Hepatocyte (in vitro differentiated cells): ENCODE measurements around the gene CAMKMT. TPM values are rescaled to one million over a fixed set of nuclear protein-coding genes. Genes with fewer than 3 reads are reported as not detected.

Experiments used
- DNase-seq: peaks from one replicate; pipeline ENCODE4 v3.0.0-alpha.2; 2016; ENCODE audit warnings: low spot score
- H2AFZ ChIP-seq: fragments of 200-600 bp; sonication (generic); 2 replicates; pipeline ENCODE4 v1.6.0; 2016; ENCODE audit warnings: antibody characterized with exemption, mild to moderate bottlenecking
- H3K27ac ChIP-seq: fragments of 200-600 bp; sonication (generic); 2 replicates; pipeline ENCODE4 v1.5.1; 2016; ENCODE audit warnings: mild to moderate bottlenecking
- H3K27me3 ChIP-seq: fragments of 200-600 bp; sonication (generic); 2 replicates; pipeline ENCODE4 v1.6.1; 2016
- H3K36me3 ChIP-seq: fragments of 200-600 bp; sonication (generic); replicated peaks from 2 replicates; pipeline ENCODE4 v1.5.1; 2016; ENCODE audit warnings: low read depth; ENCODE audit not compliant: insufficient read depth
- H3K4me1 ChIP-seq: fragments of 200-600 bp; sonication (generic); 2 replicates; pipeline ENCODE4 v1.5.1; 2016; ENCODE audit warnings: mild to moderate bottlenecking, moderate library complexity; ENCODE audit not compliant: insufficient read depth
- H3K4me2 ChIP-seq: fragments of 200-600 bp; sonication (generic); 2 replicates; pipeline ENCODE4 v1.6.0; 2016
- H3K4me3 ChIP-seq: fragments of 200-600 bp; sonication (generic); 2 replicates; pipeline ENCODE4 v1.5.1; 2016; ENCODE audit warnings: mild to moderate bottlenecking
- H3K79me2 ChIP-seq: fragments of 200-600 bp; sonication (generic); 2 replicates; pipeline ENCODE4 v1.6.0; 2017; ENCODE audit warnings: mild to moderate bottlenecking
- H3K9me2 ChIP-seq: fragments of 200-600 bp; sonication (generic); replicated peaks from 2 replicates; pipeline ENCODE4 v1.6.0; 2017; ENCODE audit warnings: mild to moderate bottlenecking; ENCODE audit not compliant: insufficient read depth
- H3K9me3 ChIP-seq: fragments of 200-600 bp; sonication (generic); 2 replicates; pipeline ENCODE4 v1.5.1; 2016; ENCODE audit warnings: low read depth, mild to moderate bottlenecking
- H4K20me1 ChIP-seq: fragments of 200-600 bp; sonication (generic); 2 replicates; pipeline ENCODE4 v1.6.0; 2016; ENCODE audit warnings: mild to moderate bottlenecking; ENCODE audit not compliant: insufficient read depth, poor library complexity, severe bottlenecking
- EZH2 ChIP-seq: fragments of 200-600 bp; sonication (generic); IDR thresholded peaks from 2 replicates; pipeline ENCODE4 v1.6.1; 2016; ENCODE audit warnings: antibody characterized with exemption, mild to moderate bottlenecking, borderline replicate concordance
- EZH2phosphoT487 ChIP-seq: fragments of 200-600 bp; sonication (generic); IDR thresholded peaks from one replicate; pipeline ENCODE4 v1.6.1; 2018; ENCODE audit warnings: antibody characterized with exemption, mild to moderate bottlenecking, low read depth, moderate library complexity; ENCODE audit not compliant: unreplicated experiment, severe bottlenecking
- WGBS: methylation state at CpG from one replicate; pipeline ENCODE4 v1.1.6; 2016; ENCODE audit warnings: low lambda C conversion rate; ENCODE audit errors: missing lambda C conversion rate; 5-methylcytosine and 5-hydroxymethylcytosine counted together
- polyA plus RNA-seq: library from polyadenylated mRNA; unstranded; fragments of >200 nt; fragmentation: Nextera tagmentation; extraction: Ambion mirVana; gene quantifications from 2 replicates; pipeline ENCODE4 v1.2.1, GENCODE V29; 2016
- total RNA-seq: library from RNA; depleted of rRNA; stranded (reverse); fragments of >200 nt; gene quantifications from 2 replicates; pipeline ENCODE4 v1.2.3, GENCODE V29; 2014
- TF ChIP-seq, protein P1 (sequence below): fragments of 200-600 bp; sonication (generic); IDR thresholded peaks from 2 replicates; pipeline ENCODE4 v1.5.1; 2016; ENCODE audit warnings: antibody characterized with exemption, mild to moderate bottlenecking; ENCODE audit not compliant: poor library complexity

Gene CAMKMT
- total and polyA plus RNA-seq, 2 experiments from 2014 or later = 10.3 to 12.7 TPM

DNA sequence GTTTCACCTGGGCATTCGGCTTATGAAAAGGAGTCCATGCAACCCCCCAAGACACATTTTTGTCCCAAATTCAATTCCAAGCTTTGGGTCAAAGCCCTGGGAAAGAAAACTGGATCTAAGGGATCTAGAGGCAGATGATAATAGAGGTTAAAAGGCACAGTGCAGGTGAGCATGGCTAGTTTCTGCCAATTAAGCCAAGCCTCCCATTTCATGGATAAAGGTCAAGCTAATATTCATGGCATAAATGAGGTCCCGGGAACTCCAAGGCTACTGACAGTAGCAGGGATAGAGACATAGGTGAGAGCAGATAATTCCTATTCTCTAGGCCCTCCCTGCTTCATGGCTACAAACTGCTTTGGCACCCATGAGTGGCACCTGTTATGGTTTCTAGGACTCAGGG, 83.1 kb downstream of the CAMKMT start:
- no peaks in the 10 kb centered on the region for H3K9me2 ChIP-seq
- WGBS = 97% methylated on average over 2 of the region's 2 CpGs
- no peak overlapping the region for H3K4me3 ChIP-seq
- H3K4me2 ChIP-seq = no peak overlapping the region
- no peaks in the 10 kb centered on the region for H3K9me3 ChIP-seq
- no peaks in the 10 kb centered on the region for H3K4me1 ChIP-seq
- H3K27ac ChIP-seq = no peak overlapping the region
- DNase-seq = no peak
- no peaks in the 10 kb centered on the region for H3K36me3 ChIP-seq
- no peaks in the 10 kb centered on the region for H4K20me1 ChIP-seq
- no peaks in the 10 kb centered on the region for H3K79me2 ChIP-seq
- no peaks in the 10 kb centered on the region for H3K27me3 ChIP-seq
- TF ChIP-seq EZH2phosphoT487 (no peak), EZH2 (no peak)
- TF ChIP-seq, protein P1, sequence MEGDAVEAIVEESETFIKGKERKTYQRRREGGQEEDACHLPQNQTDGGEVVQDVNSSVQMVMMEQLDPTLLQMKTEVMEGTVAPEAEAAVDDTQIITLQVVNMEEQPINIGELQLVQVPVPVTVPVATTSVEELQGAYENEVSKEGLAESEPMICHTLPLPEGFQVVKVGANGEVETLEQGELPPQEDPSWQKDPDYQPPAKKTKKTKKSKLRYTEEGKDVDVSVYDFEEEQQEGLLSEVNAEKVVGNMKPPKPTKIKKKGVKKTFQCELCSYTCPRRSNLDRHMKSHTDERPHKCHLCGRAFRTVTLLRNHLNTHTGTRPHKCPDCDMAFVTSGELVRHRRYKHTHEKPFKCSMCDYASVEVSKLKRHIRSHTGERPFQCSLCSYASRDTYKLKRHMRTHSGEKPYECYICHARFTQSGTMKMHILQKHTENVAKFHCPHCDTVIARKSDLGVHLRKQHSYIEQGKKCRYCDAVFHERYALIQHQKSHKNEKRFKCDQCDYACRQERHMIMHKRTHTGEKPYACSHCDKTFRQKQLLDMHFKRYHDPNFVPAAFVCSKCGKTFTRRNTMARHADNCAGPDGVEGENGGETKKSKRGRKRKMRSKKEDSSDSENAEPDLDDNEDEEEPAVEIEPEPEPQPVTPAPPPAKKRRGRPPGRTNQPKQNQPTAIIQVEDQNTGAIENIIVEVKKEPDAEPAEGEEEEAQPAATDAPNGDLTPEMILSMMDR = no peak
- H2AFZ ChIP-seq = no peak overlapping the region

DNA sequence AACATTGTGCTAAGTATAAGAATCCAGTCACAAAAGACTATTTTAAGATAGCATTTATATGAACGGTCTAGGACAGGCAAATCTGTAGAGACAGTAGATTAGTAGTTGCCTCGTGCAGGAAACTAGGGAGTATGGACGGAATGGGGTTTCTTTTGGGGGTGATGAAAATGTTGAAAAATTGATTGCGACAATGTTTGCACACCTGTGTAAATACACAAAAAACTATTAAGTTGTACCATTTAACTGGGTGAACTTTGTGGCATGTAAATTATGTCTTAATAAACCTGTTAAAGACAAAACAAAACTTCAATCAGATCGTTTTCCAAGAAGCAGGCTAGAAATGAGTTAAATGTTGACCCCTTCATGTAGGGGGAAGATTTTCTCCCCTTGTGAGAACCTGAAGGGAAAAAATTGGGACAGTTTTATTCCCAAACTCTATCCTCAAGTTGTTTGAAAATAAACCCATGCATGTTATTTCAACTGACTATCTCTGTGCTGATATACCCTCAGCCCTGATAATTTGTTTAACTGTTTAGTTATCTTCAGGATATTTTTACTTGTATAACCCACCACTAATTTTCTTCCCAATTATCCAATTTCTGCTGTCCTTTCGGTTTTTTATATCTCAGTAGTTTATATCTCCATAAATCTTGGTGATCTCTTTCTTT, 87.2 kb downstream of the CAMKMT start:
- DNase-seq = no peak
- Histone ChIP-seq H3K4me1 (no peaks in the 10 kb centered on the region), H3K36me3 (no peaks in the 10 kb centered on the region), H3K9me3 (no peaks in the 10 kb centered on the region), H3K27ac (no peak overlapping the region), H2AFZ (no peak overlapping the region), H3K4me2 (peak overlapping the region; percentile 18), H3K27me3 (no peaks in the 10 kb centered on the region), H4K20me1 (no peaks in the 10 kb centered on the region), H3K79me2 (no peaks in the 10 kb centered on the region), H3K4me3 (no peak overlapping the region), H3K9me2 (no peaks in the 10 kb centered on the region)
- TF ChIP-seq EZH2phosphoT487 (no peak), EZH2 (no peak)
- TF ChIP-seq, protein P1 = no peak
- 79% methylated on average over 6 of the region's 6 CpGs for WGBS

DNA sequence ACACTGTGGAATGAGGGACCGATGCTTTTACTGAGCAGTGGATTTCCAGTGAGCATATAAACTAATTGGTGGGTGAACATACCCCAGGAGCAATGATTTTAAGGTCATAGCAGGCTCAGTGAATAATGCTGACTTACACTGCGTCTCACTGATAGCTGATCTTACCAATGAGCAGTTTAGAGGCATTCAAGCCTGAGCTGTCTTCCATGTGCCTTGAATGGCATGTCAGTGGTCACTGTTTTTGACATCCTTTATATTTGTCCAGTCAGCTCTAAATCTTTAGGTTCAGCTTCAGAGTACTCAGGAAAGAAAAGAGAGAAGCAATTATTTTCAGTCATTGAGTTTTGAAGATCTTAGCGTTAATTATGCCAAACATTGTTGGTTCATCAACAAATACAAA, 88.3 kb downstream of the CAMKMT start:
- no peak for DNase-seq
- Histone ChIP-seq H3K9me2 (no peaks in the 10 kb centered on the region), H3K4me3 (no peak overlapping the region), H3K9me3 (no peaks in the 10 kb centered on the region), H3K4me1 (no peaks in the 10 kb centered on the region), H2AFZ (no peak overlapping the region), H3K27ac (no peak overlapping the region), H4K20me1 (no peaks in the 10 kb centered on the region), H3K27me3 (no peaks in the 10 kb centered on the region), H3K4me2 (no peak overlapping the region), H3K79me2 (no peaks in the 10 kb centered on the region), H3K36me3 (no peaks in the 10 kb centered on the region)
- 90% methylated on average over 3 of the region's 3 CpGs for WGBS
- no peak for TF ChIP-seq EZH2
- TF ChIP-seq EZH2phosphoT487 = no peak
- TF ChIP-seq, protein P1 = no peak
